ENCODE results near the gene INSIG1. TPM values are rescaled to one million over a fixed set of nuclear protein-coding genes. Genes with fewer than 3 reads are reported as not detected.

Gene INSIG1
- polyA plus RNA-seq, 1 of the 3 experiments (the other 2 are of a cell fraction) = 6.4 TPM

DNA sequence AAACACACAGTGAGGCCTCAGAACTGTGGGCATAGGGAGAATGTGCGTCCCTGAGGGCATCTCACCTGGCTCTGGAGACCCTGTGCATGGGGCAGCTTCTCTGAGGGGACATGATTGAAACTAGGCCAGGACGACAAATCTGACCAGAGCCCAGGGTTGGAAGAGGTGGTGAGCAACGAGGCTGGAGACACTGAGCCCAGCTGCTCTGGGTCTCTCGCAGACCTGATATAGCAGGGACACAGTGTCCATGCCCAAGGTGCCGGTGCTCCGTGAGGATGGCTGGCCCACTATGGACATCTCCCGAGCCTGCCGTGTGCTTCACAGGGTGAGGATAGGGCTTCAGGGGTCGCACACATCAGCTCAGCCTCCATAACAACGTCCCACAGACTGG is 49.3 kb upstream of the INSIG1 start:
- no peaks in the 10 kb centered on the region for H3F3A ChIP-seq (replicated peaks; ENCODE audit: insufficient read depth)
- H3K4me3 ChIP-seq (ENCODE audit: low read depth in 2 of 2, low read length in 1 of 2) = no peak overlapping the region
- TF ChIP-seq CHD2 (IDR thresholded peaks at IDR 0.05; ENCODE audit: low read length, partially characterized antibody) (no peak), SMC3 (IDR thresholded peaks at IDR 0.05; ENCODE audit: low read depth, low read length) (no peak), GATA2 (CRISPR knock-in tag; IDR thresholded peaks at IDR 0.05) (no peak), GABPA (IDR thresholded peaks at IDR 0.05; ENCODE audit: low read depth) (no peak), EZH2phosphoT487 (IDR thresholded peaks at IDR 0.05; ENCODE audit: borderline replicate concordance, low read depth) (no peak), RFX5 (IDR thresholded peaks at IDR 0.05; ENCODE audit: low read length) (no peak), TCF12 (IDR thresholded peaks at IDR 0.05) (no peak), FOXJ3 (CRISPR knock-in tag; IDR thresholded peaks at IDR 0.05) (no peak), RAD21 (IDR thresholded peaks at IDR 0.05; ENCODE audit: low read length) (no peak), EP300 (IDR thresholded peaks at IDR 0.05; ENCODE audit: borderline replicate concordance in 1 of 2, low read depth in 1 of 2, low read length in 1 of 2) (no peak), TAF1 (IDR thresholded peaks at IDR 0.05; ENCODE audit: borderline replicate concordance, low read depth, low read length) (no peak), TEAD4 (IDR thresholded peaks at IDR 0.05; ENCODE audit: borderline replicate concordance, insufficient read depth) (no peak), ELF1 (IDR thresholded peaks at IDR 0.05) (no peak), JUND (IDR thresholded peaks at IDR 0.05) (no peak), NFIC (IDR thresholded peaks at IDR 0.05; ENCODE audit: borderline replicate concordance) (no peak), POLR2AphosphoS5 (IDR thresholded peaks at IDR 0.05; ENCODE audit: low read depth, low read length) (no peak)
- TF ChIP-seq, protein P1, sequence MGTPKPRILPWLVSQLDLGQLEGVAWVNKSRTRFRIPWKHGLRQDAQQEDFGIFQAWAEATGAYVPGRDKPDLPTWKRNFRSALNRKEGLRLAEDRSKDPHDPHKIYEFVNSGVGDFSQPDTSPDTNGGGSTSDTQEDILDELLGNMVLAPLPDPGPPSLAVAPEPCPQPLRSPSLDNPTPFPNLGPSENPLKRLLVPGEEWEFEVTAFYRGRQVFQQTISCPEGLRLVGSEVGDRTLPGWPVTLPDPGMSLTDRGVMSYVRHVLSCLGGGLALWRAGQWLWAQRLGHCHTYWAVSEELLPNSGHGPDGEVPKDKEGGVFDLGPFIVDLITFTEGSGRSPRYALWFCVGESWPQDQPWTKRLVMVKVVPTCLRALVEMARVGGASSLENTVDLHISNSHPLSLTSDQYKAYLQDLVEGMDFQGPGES (IDR thresholded peaks at IDR 0.05; ENCODE audit: low read depth, low read length) = no peak
- TF ChIP-seq, protein P2, sequence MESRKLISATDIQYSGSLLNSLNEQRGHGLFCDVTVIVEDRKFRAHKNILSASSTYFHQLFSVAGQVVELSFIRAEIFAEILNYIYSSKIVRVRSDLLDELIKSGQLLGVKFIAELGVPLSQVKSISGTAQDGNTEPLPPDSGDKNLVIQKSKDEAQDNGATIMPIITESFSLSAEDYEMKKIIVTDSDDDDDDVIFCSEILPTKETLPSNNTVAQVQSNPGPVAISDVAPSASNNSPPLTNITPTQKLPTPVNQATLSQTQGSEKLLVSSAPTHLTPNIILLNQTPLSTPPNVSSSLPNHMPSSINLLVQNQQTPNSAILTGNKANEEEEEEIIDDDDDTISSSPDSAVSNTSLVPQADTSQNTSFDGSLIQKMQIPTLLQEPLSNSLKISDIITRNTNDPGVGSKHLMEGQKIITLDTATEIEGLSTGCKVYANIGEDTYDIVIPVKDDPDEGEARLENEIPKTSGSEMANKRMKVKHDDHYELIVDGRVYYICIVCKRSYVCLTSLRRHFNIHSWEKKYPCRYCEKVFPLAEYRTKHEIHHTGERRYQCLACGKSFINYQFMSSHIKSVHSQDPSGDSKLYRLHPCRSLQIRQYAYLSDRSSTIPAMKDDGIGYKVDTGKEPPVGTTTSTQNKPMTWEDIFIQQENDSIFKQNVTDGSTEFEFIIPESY (IDR thresholded peaks at IDR 0.05; ENCODE audit: borderline replicate concordance, low read depth) = no peak
- TF ChIP-seq, protein P3, sequence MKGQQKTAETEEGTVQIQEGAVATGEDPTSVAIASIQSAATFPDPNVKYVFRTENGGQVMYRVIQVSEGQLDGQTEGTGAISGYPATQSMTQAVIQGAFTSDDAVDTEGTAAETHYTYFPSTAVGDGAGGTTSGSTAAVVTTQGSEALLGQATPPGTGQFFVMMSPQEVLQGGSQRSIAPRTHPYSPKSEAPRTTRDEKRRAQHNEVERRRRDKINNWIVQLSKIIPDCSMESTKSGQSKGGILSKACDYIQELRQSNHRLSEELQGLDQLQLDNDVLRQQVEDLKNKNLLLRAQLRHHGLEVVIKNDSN (IDR thresholded peaks at IDR 0.05; ENCODE audit: borderline replicate concordance, low read depth) = no peak
- TF ChIP-seq, protein P4, sequence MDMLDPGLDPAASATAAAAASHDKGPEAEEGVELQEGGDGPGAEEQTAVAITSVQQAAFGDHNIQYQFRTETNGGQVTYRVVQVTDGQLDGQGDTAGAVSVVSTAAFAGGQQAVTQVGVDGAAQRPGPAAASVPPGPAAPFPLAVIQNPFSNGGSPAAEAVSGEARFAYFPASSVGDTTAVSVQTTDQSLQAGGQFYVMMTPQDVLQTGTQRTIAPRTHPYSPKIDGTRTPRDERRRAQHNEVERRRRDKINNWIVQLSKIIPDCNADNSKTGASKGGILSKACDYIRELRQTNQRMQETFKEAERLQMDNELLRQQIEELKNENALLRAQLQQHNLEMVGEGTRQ (IDR thresholded peaks at IDR 0.05; ENCODE audit: borderline replicate concordance, low read depth, low read length) = no peak
- H3K9ac ChIP-seq = no peak overlapping the region
- DNase-seq = no peak
- POLR2A ChIA-PET = no interaction called here
- H3K36me3 ChIP-seq (replicated peaks in 1 of 2; ENCODE audit: control insufficient read depth in 1 of 2, insufficient read depth in 2 of 2, low read length in 1 of 2) = no peaks in the 10 kb centered on the region
- H3K79me2 ChIP-seq (ENCODE audit: insufficient read depth) = no peaks in the 10 kb centered on the region
- 52% methylated on average over 10 of the region's 10 CpGs for WGBS (ENCODE audit: low lambda C conversion rate)
- H3K9me3 ChIP-seq = no peaks in the 10 kb centered on the region
- CTCF ChIA-PET = interaction anchor here (1.0 to 2.9 kb wide), 5 partner anchors 13 to 320 kb away, joined by 3 to 17 read pairs (median 5); no protein-coding TSS in a partner anchor
- no peaks in the 10 kb centered on the region for H4K20me1 ChIP-seq (ENCODE audit: insufficient read depth)
- H3K4me1 ChIP-seq (ENCODE audit: control insufficient read depth in 1 of 2, insufficient read depth in 2 of 2, low read depth in 1 of 2, low read length in 1 of 2) = peaks cover 0 to 18% of the 10 kb centered on the region in 2 experiments; a peak in 1 of 4 replicates
- no peak overlapping the region for H3K27ac ChIP-seq (ENCODE audit: low read depth in 2 of 2, low read length in 1 of 2)
- H3K27me3 ChIP-seq (ENCODE audit: insufficient read depth) = no peaks in the 10 kb centered on the region; the same call in 1 of the 2 replicates
- H3K9me2 ChIP-seq = no peaks in the 10 kb centered on the region
- no peak overlapping the region for H3K4me2 ChIP-seq
- H2AFZ ChIP-seq (ENCODE audit: low read depth) = no peak overlapping the region

Data from SK-N-SH (cell line).